Measurements from ENCODE around the gene CCL2.

Gene CCL2

GRCh38 chr17:34242587-34243363 is 12.3 kb upstream of the CCL2 start:
- DNase-seq = no peak

- DNase-seq = no peak
Measured at GRCh38 chr17:34243364-34244320, 11.4 kb upstream of the CCL2 start.

GRCh38 chr17:34245351-34245905 is 9.7 kb upstream of the CCL2 start:
- no peak for DNase-seq

GRCh38 chr17:34246446-34246845 is 8.6 kb upstream of the CCL2 start:
- DNase-seq = no peak

- DNase-seq = no peak
Measured at GRCh38 chr17:34246881-34247280, 8.2 kb upstream of the CCL2 start.

- no peak for DNase-seq
Measured at GRCh38 chr17:34248511-34249024, 6.5 kb upstream of the CCL2 start.

- no peak for DNase-seq
Measured at GRCh38 chr17:34249061-34249460, 6.0 kb upstream of the CCL2 start.

- no peak for DNase-seq
Measured at GRCh38 chr17:34249478-34249877, 5.6 kb upstream of the CCL2 start.

GRCh38 chr17:34251186-34251585 is 3.9 kb upstream of the CCL2 start:
- no peak for DNase-seq

GRCh38 chr17:34252095-34252443 is 3.0 kb upstream of the CCL2 start:
- DNase-seq = no peak

GRCh38 chr17:34252444-34253138 is 2.5 kb upstream of the CCL2 start:
- DNase-seq = no peak

GRCh38 chr17:34253139-34253525 is 2.0 kb upstream of the CCL2 start:
- DNase-seq = no peak

GRCh38 chr17:34254146-34254545 is 939 bp upstream of the CCL2 start:
- no peak for DNase-seq

GRCh38 chr17:34255381-34255732 is 272 bp downstream of the CCL2 start:
- no peak for DNase-seq

GRCh38 chr17:34255841-34256240 is 756 bp downstream of the CCL2 start:
- DNase-seq = no peak

GRCh38 chr17:34257299-34257985 is 2.4 kb downstream of the CCL2 start:
- no peak for DNase-seq

- no peak for DNase-seq
Measured at GRCh38 chr17:34257986-34258326, 2.9 kb downstream of the CCL2 start.

GRCh38 chr17:34259146-34259545 is 4.1 kb downstream of the CCL2 start:
- no peak for DNase-seq

GRCh38 chr17:34260861-34261260 is 5.8 kb downstream of the CCL2 start:
- DNase-seq = no peak

- DNase-seq = no peak
Measured at GRCh38 chr17:34261568-34262337, 6.7 kb downstream of the CCL2 start.

- DNase-seq = no peak
Measured at GRCh38 chr17:34265711-34266110, 10.6 kb downstream of the CCL2 start.

GRCh38 chr17:34269969-34270368 is 14.9 kb downstream of the CCL2 start, which contains the start of gene CCL7:
Gene CCL7 (plus strand): TSS chr17:34270221. CDS start chr17:34270291, 70 bp downstream.
- no peak for DNase-seq
